Astrocyte (in vitro differentiated cells and primary cell): ENCODE measurements around the gene KREMEN1.

Experiments
- EZH2 ChIP-seq: IDR thresholded peaks from 2 replicates; pipeline ENCODE4 v1.6.1; 2012; ENCODE audit warnings: mild to moderate bottlenecking, low read length, inconsistent platforms; ENCODE audit not compliant: insufficient read depth
- TF ChIP-seq, protein P1 (sequence below): IDR thresholded peaks from 2 replicates; pipeline ENCODE4 v1.5.1; 2011; ENCODE audit warnings: low read depth, mild to moderate bottlenecking, inconsistent platforms, low read length, moderate library complexity; ENCODE audit not compliant: insufficient read depth

DNA sequence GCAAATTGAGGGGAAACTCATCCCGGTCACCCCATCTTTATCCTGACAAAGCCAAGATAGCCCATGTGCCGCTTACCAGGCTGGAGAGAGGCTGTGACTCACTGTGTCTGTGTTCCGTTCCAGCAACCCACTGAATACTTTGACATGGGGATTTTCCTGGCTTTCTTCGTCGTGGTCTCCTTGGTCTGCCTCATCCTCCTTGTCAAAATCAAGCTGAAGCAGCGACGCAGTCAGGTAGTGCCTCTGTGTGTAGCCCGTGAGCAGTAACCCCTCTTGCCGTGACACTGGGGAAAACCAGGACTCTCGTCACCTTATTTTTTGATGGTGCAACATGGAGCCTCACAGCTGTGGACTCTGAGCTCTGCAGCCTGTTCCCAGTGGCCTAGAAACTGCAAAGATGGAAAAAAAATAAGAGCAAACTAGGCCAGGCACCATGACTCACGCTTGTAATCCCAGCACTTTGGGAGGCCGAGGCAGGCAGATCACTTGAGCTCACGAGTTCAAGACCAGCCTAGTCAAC, 28.1 kb upstream of the KREMEN1 start:
- TF ChIP-seq, protein P1, sequence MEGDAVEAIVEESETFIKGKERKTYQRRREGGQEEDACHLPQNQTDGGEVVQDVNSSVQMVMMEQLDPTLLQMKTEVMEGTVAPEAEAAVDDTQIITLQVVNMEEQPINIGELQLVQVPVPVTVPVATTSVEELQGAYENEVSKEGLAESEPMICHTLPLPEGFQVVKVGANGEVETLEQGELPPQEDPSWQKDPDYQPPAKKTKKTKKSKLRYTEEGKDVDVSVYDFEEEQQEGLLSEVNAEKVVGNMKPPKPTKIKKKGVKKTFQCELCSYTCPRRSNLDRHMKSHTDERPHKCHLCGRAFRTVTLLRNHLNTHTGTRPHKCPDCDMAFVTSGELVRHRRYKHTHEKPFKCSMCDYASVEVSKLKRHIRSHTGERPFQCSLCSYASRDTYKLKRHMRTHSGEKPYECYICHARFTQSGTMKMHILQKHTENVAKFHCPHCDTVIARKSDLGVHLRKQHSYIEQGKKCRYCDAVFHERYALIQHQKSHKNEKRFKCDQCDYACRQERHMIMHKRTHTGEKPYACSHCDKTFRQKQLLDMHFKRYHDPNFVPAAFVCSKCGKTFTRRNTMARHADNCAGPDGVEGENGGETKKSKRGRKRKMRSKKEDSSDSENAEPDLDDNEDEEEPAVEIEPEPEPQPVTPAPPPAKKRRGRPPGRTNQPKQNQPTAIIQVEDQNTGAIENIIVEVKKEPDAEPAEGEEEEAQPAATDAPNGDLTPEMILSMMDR: no peak
- no peak for TF ChIP-seq EZH2
